K562 (cell line): ENCODE measurements around the gene SLFN14. TPM values are rescaled to one million over a fixed set of nuclear protein-coding genes. Genes with fewer than 3 reads are reported as not detected.

Experiments
- ATAC-seq: fragments of 200-7000 bp; cut with Tn5 transposase; 3 replicates; pipeline ENCODE4 v1.9.1; 2020; ENCODE audit warnings: moderate library complexity
- BruUV-seq: library from RNA; stranded (reverse); fragments of 400-500 nt; replicated peaks from 2 replicates; lab custom pipeline; 2021; lab: Mats Ljungman, UMichigan
- CTCF ChIA-PET: fragments of 300-600 bp; formaldehyde crosslinking; extraction: SDS; loops from one replicate; lab custom pipeline; 2021; ENCODE audit warnings: low intra/inter-chr PET ratio; lab: Yijun Ruan, JAX
- POLR2A ChIA-PET: fragments of 300-600, 350-650 bp; sonication (Branson Sonifier 250); formaldehyde crosslinking; extraction: SDS; loops from one replicate; lab custom pipeline; 2021; ENCODE audit warnings: antibody characterized with exemption, inconsistent platforms; lab: Yijun Ruan, JAX
- DNase-seq, 4 experiments: peaks; one replicate each; pipeline versions ENCODE4 v3.0.0 to v3.0.0-alpha.2; 2011 to 2018; ENCODE audit warnings: low spot score in 3 of 4, mixed read lengths in 3 of 4; ENCODE audit errors: extremely low read depth in 1 of 4
- FAIRE-seq: peaks from 2 replicates; lab custom pipeline; 2011; peaks lifted over from hg19 to GRCh38; lab: Jason Lieb, UNC
- H2AFZ ChIP-seq: 2 replicates; pipeline ENCODE4 v1.6.0; 2011; ENCODE audit warnings: low read depth, low read length, control low read depth, inconsistent platforms
- H3K27ac ChIP-seq: fragments of 200-600 bp; 3 replicates; pipeline ENCODE4 v1.8.0; 2011; ENCODE audit warnings: low read depth, mild to moderate bottlenecking, control low read depth, inconsistent platforms, low read length, moderate library complexity, mixed read lengths; ENCODE audit errors: extremely low read depth
- H3K27me3 ChIP-seq, 2 experiments: fragments of 300-600 bp in 1 of 2; 2 replicates in 1 of 2; 3 replicates in 1 of 2; pipeline versions ENCODE4 v1.6.0 to v1.8.0; 2011; ENCODE audit warnings: inconsistent platforms in 2 of 2, low read length in 2 of 2, mild to moderate bottlenecking in 1 of 2, mixed read lengths in 1 of 2, moderate library complexity in 1 of 2; ENCODE audit not compliant: control insufficient read depth in 2 of 2, insufficient read depth in 2 of 2
- H3K36me3 ChIP-seq: fragments of 300-600 bp; 3 replicates; pipeline ENCODE4 v1.8.0; 2011; ENCODE audit warnings: mild to moderate bottlenecking, low read length, inconsistent platforms; ENCODE audit not compliant: control insufficient read depth, insufficient read depth
- H3K4me1 ChIP-seq, 2 experiments: fragments of 200-600 bp in 1 of 2; replicated peaks in 1 of 2; 2 replicates in 1 of 2; 3 replicates in 1 of 2; pipeline versions ENCODE4 v1.5.1 to v1.8.0; 2011; ENCODE audit warnings: inconsistent platforms in 2 of 2, low read length in 2 of 2, mild to moderate bottlenecking in 1 of 2, mixed read lengths in 1 of 2, moderate library complexity in 1 of 2; ENCODE audit not compliant: control insufficient read depth in 2 of 2, insufficient read depth in 2 of 2
- H3K4me2 ChIP-seq: 2 replicates; pipeline ENCODE4 v1.6.1; 2011; ENCODE audit warnings: low read length, control low read depth, inconsistent platforms, mixed read lengths; ENCODE audit not compliant: insufficient read depth
- H3K4me3 ChIP-seq: fragments of 200-600 bp; sonication (generic), shearing (Covaris generic); 2 replicates; pipeline ENCODE4 v1.5.1; 2016; ENCODE audit warnings: control low read depth, inconsistent platforms
- H3K79me2 ChIP-seq: fragments of 200-600 bp; 3 replicates; pipeline ENCODE4 v1.8.0; 2011; ENCODE audit warnings: low read length, inconsistent platforms; ENCODE audit not compliant: control insufficient read depth, insufficient read depth
- H3K9ac ChIP-seq, 2 experiments: 2 replicates each; pipeline versions ENCODE4 v1.6.0 to v1.6.1; 2011; ENCODE audit warnings: low read depth in 2 of 2, low read length in 2 of 2, control low read depth in 1 of 2, inconsistent platforms in 1 of 2, mild to moderate bottlenecking in 1 of 2, mixed read lengths in 1 of 2; ENCODE audit not compliant: insufficient read depth in 1 of 2
- H3K9me1 ChIP-seq: one replicate; pipeline ENCODE4 v1.6.0; 2011; ENCODE audit warnings: inconsistent platforms, mild to moderate bottlenecking, low read length, moderate library complexity; ENCODE audit not compliant: control insufficient read depth, insufficient read depth
- H3K9me3 ChIP-seq: replicated peaks from 2 replicates; pipeline ENCODE4 v1.5.1; 2011; ENCODE audit warnings: low read depth, low read length, inconsistent platforms; ENCODE audit not compliant: control insufficient read depth, insufficient read depth
- H4K20me1 ChIP-seq: replicated peaks from 2 replicates; pipeline ENCODE4 v1.6.1; 2011; ENCODE audit warnings: low read length, inconsistent platforms, mixed read lengths; ENCODE audit not compliant: control insufficient read depth, insufficient read depth
- FOXA3 ChIP-seq, 2 experiments: fragments of 450-650 bp in 1 of 2; sonication (generic) in 1 of 2; formaldehyde crosslinking; IDR thresholded peaks in 1 of 2; conservative IDR thresholded peaks in 1 of 2; 2 replicates each; pipeline versions ENCODE4 v1.4.0 to v1.8.0; 2020 to 2022; ENCODE audit warnings: mild to moderate bottlenecking in 2 of 2, missing genetic modification reagents in 1 of 2
- HIVEP1 ChIP-seq: fragments of 250-450 bp; sonication (Bioruptor Pico); IDR thresholded peaks from 2 replicates; pipeline ENCODE4 v1.4.0; 2020; ENCODE audit warnings: mild to moderate bottlenecking
- KDM5B ChIP-seq: fragments of 200-600 bp; sonication (generic); IDR thresholded peaks from 2 replicates; pipeline ENCODE4 v1.6.1; 2012; ENCODE audit warnings: low read depth, mild to moderate bottlenecking, moderate library complexity, low read length, control low read depth, inconsistent platforms; ENCODE audit not compliant: insufficient replicate concordance
- NFIC ChIP-seq: fragments of 450-650 bp; IDR thresholded peaks from 2 replicates; pipeline ENCODE4 v1.6.1; 2017; ENCODE audit warnings: mild to moderate bottlenecking, inconsistent platforms
- NFRKB ChIP-seq: fragments of 450-650 bp; IDR thresholded peaks from 2 replicates; pipeline ENCODE4 v1.6.1; 2016; ENCODE audit warnings: low read depth
- PRPF4 ChIP-seq: fragments of 200-400 bp; formaldehyde crosslinking; IDR thresholded peaks from one replicate; pipeline ENCODE4 v1.6.1; 2017; ENCODE audit warnings: low read length, low read depth, mild to moderate bottlenecking; ENCODE audit not compliant: insufficient read depth, poor library complexity, severe bottlenecking
- SAFB2 ChIP-seq: fragments of 200-400 bp; formaldehyde crosslinking; IDR thresholded peaks from 2 replicates; pipeline ENCODE4 v1.6.1; 2018; ENCODE audit warnings: borderline replicate concordance, low read length, low read depth, moderate library complexity; ENCODE audit not compliant: severe bottlenecking
- UBTF ChIP-seq, 2 experiments: IDR thresholded peaks; 2 replicates each; pipeline ENCODE4 v1.6.1; 2012; ENCODE audit warnings: improper control_type of control experiment in 2 of 2, low read depth in 2 of 2, low read length in 2 of 2, borderline replicate concordance in 1 of 2
- ZNF583 ChIP-seq: fragments of 250-450 bp; sonication (Bioruptor Pico); IDR thresholded peaks from 2 replicates; pipeline ENCODE4 v1.4.0; 2020
- WGBS: fragments of 100-300 bp; shearing (Covaris generic); methylation state at CpG from one replicate; pipeline ENCODE4 v1.1.6; 2016; ENCODE audit warnings: low coverage, mixed read lengths; ENCODE audit not compliant: insufficient coverage; ENCODE audit errors: missing lambda C conversion rate; 5-methylcytosine and 5-hydroxymethylcytosine counted together
- in situ Hi-C: fragments of 300-500 bp; cut with MboI; formaldehyde crosslinking; loops from 4 replicates; pipeline ENCODE4 v1.15.0; 2018; ENCODE audit warnings: inconsistent platforms, mixed read lengths
- intact Hi-C: fragments of 100-400 bp; cut with micrococcal nuclease; formaldehyde crosslinking; loops from 2 replicates; pipeline ENCODE4 v1.14.2; 2022
- polyA plus RNA-seq, 8 experiments: library from polyadenylated mRNA; depleted of rRNA in 4 of 8; stranded (reverse) in 5 of 8; unstranded in 3 of 8; fragments of >200 nt; fragmentation: Nextera tagmentation in 2 of 8; fragmentation: Illumina TruSeq in 1 of 8; extraction: Ambion mirVana in 2 of 8; extraction: Trizol in 1 of 8; gene quantifications; 2 replicates each; pipeline versions ENCODE4 v1.2.1 to v1.2.3, GENCODE V29; 2011 to 2014; ENCODE audit warnings: inconsistent platforms in 1 of 8, missing spikeins in 1 of 8
- total RNA-seq, 7 experiments: library from RNA; depleted of rRNA in 6 of 7; stranded (reverse); fragments of >200 nt in 6 of 7; fragmentation: Illumina TruSeq in 2 of 7; extraction: Trizol in 2 of 7; gene quantifications; 2 replicates each; pipeline versions ENCODE4 v1.2.1 to v1.2.3, GENCODE V29; 2011 to 2021; ENCODE audit warnings: low replicate concordance in 1 of 7

The SLFN14 gene
- total and polyA plus RNA-seq, 9 of the 15 experiments (the other 6 are each of a cell fraction or from before 2014, with no cell fraction given), result 1.3 to 4.3 (median 3.1) TPM

- FAIRE-seq, result peak; percentile 98
- TF ChIP-seq NFIC (peak; percentile 4; the same call in 1 of the 2 replicates), UBTF (IDR thresholded peaks at IDR 0.05; ENCODE audit: borderline replicate concordance in 1 of 2, low read depth in 2 of 2, low read length in 2 of 2) (0 out of 4 replicates have a peak, but pooled peaks of 1 of the 2 experiments have one; percentile 52), SAFB2 (no peak), KDM5B (peak; percentile 87), PRPF4 (no peak), HIVEP1 (CRISPR knock-in tag) (no peak), NFRKB (peak; percentile 93), ZNF583 (peak; percentile 8; the same call in 1 of the 2 replicates), FOXA3 (CRISPR knock-in tag; conservative IDR thresholded peaks at IDR 0.05 in 1 of 2, IDR thresholded peaks at IDR 0.05 in 1 of 2) (peak in 1 of 2 experiments; percentile 29; a peak in 1 of 4 replicates)
Measured at GRCh38 chr17:35578197-35578928, 17.7 kb upstream of the SLFN14 start, which contains the start of gene PEX12. Gene PEX12, minus strand, starts transcription at chr17:35578571. Its CDS starts 550 bp downstream, at chr17:35578021.

More at GRCh38 chr17:35578197-35578928, 17.7 kb upstream of the SLFN14 start, which contains the start of gene PEX12:
- DNase-seq (peak; percentile 78 to 97 (median 83)), ATAC-seq (peak; percentile 90)
- in situ Hi-C loops (no loop called here), intact Hi-C loops (loop anchor here (1.0 kb wide), 2 partner anchors 8 to 9 kb away; partner anchors contain the start of gene AP2B1)
- H3K27me3 ChIP-seq, result no peaks in the 10 kb centered on the region
- peaks cover 41% of the 10 kb centered on the region for H3K79me2 ChIP-seq
- no peaks in the 10 kb centered on the region for H4K20me1 ChIP-seq
- BruUV-seq, result no TSS peak
- POLR2A ChIA-PET, result interaction anchor here (0.6 to 7.9 kb wide), 19 partner anchors 11 to 1158 kb away, joined by 3 to 132 read pairs (median 4); partner anchors contain the start of genes AP2B1, SLFN12L and SLFN14
- H3K9ac ChIP-seq, result peak within 1 kb of the TSS; percentile 97 to 99
- no peaks in the 10 kb centered on the region for H3K9me1 ChIP-seq
- peak within 1 kb of the TSS; percentile 77 for H3K4me3 ChIP-seq
- WGBS, result under 1% methylated on average over 45 of the region's 45 CpGs
- CTCF ChIA-PET, result no interaction called here
- peak within 1 kb of the TSS; percentile 95 for H3K27ac ChIP-seq
- peak within 1 kb of the TSS; percentile 97 for H3K4me2 ChIP-seq
- H3K4me1 ChIP-seq, result peaks cover 3 to 22% of the 10 kb centered on the region in 2 experiments; a peak in 3 of 5 replicates
- peak within 1 kb of the TSS; percentile 81 for H2AFZ ChIP-seq
- H3K36me3 ChIP-seq, result peaks cover 36% of the 10 kb centered on the region
- H3K9me3 ChIP-seq, result no peaks in the 10 kb centered on the region
